ENCODE data around the gene PKP4.
"Not testable (repeated sequence)": the region's sequence is repeated elsewhere in the genome, so short reads cannot be mapped to it uniquely, and the experiment has no call there.

The PKP4 gene, protein sequence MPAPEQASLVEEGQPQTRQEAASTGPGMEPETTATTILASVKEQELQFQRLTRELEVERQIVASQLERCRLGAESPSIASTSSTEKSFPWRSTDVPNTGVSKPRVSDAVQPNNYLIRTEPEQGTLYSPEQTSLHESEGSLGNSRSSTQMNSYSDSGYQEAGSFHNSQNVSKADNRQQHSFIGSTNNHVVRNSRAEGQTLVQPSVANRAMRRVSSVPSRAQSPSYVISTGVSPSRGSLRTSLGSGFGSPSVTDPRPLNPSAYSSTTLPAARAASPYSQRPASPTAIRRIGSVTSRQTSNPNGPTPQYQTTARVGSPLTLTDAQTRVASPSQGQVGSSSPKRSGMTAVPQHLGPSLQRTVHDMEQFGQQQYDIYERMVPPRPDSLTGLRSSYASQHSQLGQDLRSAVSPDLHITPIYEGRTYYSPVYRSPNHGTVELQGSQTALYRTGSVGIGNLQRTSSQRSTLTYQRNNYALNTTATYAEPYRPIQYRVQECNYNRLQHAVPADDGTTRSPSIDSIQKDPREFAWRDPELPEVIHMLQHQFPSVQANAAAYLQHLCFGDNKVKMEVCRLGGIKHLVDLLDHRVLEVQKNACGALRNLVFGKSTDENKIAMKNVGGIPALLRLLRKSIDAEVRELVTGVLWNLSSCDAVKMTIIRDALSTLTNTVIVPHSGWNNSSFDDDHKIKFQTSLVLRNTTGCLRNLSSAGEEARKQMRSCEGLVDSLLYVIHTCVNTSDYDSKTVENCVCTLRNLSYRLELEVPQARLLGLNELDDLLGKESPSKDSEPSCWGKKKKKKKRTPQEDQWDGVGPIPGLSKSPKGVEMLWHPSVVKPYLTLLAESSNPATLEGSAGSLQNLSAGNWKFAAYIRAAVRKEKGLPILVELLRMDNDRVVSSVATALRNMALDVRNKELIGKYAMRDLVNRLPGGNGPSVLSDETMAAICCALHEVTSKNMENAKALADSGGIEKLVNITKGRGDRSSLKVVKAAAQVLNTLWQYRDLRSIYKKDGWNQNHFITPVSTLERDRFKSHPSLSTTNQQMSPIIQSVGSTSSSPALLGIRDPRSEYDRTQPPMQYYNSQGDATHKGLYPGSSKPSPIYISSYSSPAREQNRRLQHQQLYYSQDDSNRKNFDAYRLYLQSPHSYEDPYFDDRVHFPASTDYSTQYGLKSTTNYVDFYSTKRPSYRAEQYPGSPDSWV

GRCh38 chr2:158456309-158457066, at the start of gene PKP4, which contains the start of gene CCDC148:
TSS of gene PKP4 (plus strand) at chr2:158456952. CDS start at chr2:158533185, 76,233 bp downstream.
TSS of gene CCDC148 (minus strand) at chr2:158456753. CDS start at chr2:158456439, 314 bp downstream.
- peak; percentile 54 to 74 for DNase-seq

- DNase-seq = no peak
These were observed 49.7 kb upstream of the PKP4 start for GRCh38 chr2:158407031-158407430.

- no peak for DNase-seq
These were observed 46.6 kb upstream of the PKP4 start for GRCh38 chr2:158410132-158410531.

DNA sequence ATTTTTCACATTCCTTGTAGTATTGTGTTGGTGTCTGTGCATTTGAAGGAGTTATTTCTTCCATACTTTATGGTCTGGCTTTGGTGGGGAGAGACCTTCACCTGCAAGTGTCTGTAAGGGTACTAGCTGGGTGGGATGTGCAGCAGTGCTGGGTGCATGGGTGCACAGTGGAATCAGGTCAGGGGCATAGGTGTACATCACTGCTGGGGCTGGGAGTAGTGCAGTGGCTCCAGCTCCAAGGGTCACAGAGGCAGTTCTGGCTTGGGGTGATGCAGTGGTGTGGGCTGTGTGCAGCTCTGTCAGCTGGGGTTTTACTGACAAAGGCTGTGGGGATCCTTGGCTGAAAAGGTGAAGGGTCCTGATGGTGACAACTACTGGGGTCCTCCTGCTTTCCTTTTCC, 45.0 kb upstream of the PKP4 start:
- no peak for DNase-seq

DNA sequence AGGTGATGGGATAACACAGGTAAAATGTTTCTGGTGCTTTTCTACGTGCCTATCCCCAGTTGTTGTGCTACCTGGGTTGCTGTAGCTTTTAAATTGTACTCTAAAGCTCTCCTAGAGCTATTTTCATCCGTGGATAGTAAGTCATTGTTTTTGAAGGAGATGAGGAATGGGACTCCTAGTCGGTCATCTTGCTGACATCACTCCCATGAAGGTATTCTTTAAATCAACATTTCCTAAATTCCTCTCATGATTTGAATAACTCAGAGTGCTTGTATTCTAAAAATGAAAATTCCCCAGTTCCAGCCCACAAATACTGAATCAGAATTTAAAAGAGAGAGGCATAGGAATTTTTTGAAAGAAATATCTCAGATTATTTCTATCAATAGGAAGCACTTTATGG, 44.5 kb upstream of the PKP4 start:
- DNase-seq = no peak

GRCh38 chr2:158413581-158413980, 43.2 kb upstream of the PKP4 start:
- DNase-seq = no peak

DNA sequence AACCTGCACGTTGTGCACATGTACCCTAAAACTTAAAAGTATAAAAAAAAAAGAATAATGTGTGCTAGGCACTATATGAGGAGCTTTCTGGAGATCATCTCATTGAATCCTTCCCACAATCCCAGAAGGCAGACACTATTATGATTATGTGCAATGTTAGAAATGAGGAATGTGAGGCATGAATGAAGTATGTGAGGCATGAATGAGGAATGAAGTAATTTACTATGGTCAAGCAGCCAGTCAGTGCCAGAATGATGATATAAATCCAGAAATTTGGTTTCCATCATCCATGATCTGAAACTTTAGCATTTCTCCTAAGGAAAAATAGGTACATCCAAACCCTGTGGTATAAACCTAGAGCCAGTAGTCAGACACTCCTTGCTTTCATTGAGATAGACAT, 42.2 kb upstream of the PKP4 start:
- no peak for DNase-seq

GRCh38 chr2:158432117-158432516, 24.6 kb upstream of the PKP4 start:
- DNase-seq = no peak

- DNase-seq = not testable (repeated sequence)
These were observed 23.0 kb upstream of the PKP4 start for GRCh38 chr2:158433716-158434115.

- not testable (repeated sequence) for DNase-seq
These were observed 17.7 kb upstream of the PKP4 start for GRCh38 chr2:158439062-158439461.

DNA sequence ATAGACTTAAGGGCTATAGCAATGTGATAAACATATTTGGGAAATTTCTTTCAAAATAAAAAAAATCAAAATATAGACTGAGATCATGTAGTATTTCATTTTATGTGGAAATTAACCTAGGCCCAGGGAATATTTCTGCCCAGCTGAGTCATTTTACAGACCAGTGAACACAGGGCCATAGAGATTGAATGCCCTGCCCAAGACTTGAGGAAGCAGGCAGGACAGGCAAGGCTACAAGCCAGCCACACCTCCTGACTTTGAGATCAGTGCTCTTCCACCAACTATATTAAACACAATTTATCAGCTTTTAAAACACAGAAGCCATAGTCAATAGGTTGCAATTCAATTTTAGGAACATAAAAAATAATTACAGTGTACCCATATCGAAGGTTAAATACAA, 13.1 kb upstream of the PKP4 start:
- DNase-seq = no peak

DNA sequence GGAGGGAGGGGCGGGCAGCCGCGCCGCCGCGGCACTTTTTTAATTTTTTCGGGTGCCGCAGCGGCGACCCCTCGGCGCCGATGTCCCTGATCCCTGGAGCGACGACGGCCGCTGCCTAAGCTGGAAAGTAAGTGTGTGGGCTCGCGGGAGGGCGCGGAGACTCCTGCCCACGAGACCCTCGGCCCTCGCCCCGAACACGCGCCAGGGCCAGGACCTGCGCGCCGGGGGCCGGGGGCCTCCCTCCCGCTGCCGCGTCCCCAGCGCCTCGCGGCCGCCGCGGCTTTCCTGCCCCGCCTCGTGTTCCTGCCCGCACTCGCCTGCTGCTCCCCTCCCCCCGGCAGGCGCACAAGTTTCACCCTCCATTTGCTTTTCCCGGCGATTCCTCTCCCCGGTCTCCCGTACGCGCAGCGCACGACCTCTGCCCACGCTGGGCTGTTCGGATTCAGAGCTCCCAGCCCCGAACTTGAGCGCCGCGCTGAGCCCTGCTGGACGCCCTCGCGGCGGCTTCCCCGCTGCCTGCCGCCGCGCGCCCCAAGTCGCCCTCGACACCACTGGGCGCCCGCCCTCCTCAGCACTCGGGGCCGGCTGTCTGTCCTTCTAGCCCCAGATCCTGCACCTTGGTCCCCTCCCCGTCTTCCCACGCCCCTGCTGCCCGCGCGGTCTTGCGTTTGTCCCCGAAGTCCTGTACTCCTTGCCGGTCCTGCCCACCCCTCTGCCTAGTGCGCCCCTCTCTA, 507 bp downstream of the PKP4 start:
- no peak for DNase-seq

GRCh38 chr2:158457826-158458616, 1.3 kb downstream of the PKP4 start:
- peak in 1 of 2 experiments; percentile 1 for DNase-seq

- no peak for DNase-seq
These were observed 1.8 kb downstream of the PKP4 start for GRCh38 chr2:158458617-158458920.

- no peak for DNase-seq
These were observed 2.6 kb downstream of the PKP4 start for GRCh38 chr2:158459161-158460003.

- DNase-seq = no peak
These were observed 4.0 kb downstream of the PKP4 start for GRCh38 chr2:158460632-158461297.

GRCh38 chr2:158463496-158464095, 6.8 kb downstream of the PKP4 start:
- DNase-seq = no peak

DNA sequence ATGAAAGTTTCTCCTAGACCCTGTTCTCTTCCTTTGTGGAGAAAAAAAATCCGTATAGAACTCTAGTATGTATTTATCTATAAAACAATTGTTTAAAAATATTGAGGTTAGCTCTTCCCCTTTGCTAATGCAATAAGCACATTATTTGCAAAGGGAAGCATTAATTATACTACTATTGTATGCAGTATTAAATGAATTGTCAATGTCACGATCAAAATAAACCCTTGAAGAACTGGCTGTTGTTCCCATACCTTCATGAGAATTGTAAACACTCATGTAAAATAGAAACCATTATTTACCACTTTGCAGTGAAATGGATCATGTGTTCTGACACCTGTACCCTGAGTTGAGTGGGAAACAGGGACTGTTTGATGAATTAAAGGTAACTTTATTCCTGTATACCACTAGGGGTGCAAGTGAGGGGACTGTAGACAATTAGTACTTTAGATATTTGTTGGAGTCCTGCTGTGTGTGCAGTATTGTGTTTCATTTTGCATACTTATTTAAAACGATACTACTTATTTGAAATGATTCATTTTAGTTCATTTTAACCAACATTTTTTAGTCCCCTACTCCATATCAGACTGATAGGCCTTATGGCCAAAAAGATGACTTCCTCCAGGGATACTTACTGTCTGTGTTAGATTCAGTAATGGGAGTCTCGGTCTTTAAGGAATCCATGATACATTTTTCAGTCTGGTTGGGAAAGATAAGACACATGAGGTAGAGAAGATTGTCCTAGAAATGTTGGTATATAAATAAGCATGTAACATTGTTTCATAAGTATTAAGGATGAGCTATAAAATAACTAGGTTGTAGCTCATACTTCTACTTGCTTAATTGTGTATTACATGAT, 7.9 kb downstream of the PKP4 start:
- no peak for DNase-seq
